ENCODE measurements around the gene KIF3A. TPM values are rescaled to one million over a fixed set of nuclear protein-coding genes. Genes with fewer than 3 reads are reported as not detected.

KIF3A gene
- total RNA-seq, 1 experiment from 2014 or later = 6.7 TPM

DNA sequence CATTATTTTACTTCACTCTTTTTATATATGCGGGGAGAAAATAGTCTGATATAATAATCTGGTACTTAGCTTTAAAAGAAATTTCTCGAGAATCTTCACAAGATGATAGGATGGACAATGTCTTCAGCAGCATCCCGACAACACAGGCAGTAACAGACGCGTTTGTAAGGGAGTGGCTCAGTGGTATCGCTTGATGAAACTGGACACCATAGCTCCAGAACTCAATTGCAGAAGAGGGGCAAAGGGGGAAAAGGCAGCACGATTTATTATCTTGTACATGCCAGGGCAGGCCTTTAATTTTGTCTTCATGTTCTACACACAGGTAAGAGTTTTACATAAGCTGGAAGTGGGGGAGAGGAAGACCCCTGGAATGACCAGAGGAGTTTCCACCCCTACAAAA lies 47.8 kb downstream of the KIF3A start:
- in situ Hi-C loops (cut with HindIII; ENCODE audit: low pct_unique_long_range_greater_than_20kb, low sequenced_read_pairs) = no loop called here
- DNase-seq (ENCODE audit: low read depth, low spot score) = no peak

DNA sequence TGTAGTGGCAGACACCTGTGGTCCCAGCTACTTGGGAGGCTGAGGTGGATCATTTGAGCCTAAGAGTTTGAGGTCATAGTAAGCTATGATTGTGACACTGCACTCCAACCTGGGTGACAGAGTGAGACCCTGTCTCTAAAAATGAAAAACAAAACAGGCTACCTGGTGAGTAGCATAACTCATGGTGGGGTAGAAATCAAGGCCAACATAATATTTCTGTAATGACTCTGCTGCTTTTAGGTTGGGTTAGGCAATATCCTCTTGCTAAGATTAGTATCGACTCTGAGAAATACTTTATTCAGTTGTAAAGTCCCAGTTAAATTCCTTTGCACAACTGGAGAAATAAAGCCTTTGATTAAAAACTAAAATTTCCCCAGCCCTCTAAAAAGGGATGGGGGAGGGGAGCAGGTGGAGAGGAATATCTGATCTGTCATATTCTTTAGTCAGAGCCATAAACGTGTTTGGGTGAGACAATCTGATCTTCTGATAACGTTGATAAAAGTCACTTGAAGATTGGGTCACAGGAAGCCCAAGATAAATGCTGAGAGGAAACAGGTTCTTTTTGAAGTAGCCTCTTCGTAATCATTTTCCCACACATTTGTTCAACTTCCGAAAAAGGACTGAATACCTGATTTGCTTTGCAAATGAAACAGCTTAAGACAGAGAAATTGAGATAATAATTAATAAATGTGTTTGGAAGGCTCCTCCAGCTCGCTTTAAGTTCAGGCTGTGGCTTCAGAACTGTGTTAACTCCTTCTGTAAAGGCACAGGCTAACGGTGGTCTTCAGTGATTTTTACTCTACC lies 48.6 kb downstream of the KIF3A start:
- in situ Hi-C loops (cut with HindIII; ENCODE audit: low pct_unique_long_range_greater_than_20kb, low sequenced_read_pairs) = no loop called here
- DNase-seq (ENCODE audit: low read depth, low spot score) = no peak

DNA sequence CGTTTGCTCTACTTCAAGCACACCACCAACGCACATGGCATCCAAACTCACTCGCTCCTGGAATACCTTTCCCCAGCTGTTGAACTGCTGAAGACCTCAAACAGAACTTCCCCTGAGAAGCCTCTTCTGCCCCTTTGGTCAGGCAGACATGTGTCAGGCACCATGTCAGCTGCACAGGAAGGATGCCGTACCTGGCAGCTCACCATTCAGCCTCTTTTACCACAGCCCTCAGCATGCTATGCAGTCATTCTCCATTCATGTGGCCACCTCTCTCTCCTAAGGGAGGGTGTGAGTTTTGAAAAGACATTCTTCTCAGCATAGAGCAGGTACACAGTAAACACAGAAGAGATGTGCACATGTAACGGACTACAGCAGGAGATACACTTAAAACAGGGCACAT lies 49.4 kb downstream of the KIF3A start:
- in situ Hi-C loops (cut with HindIII; ENCODE audit: low pct_unique_long_range_greater_than_20kb, low sequenced_read_pairs) = no loop called here
- no peak for DNase-seq (ENCODE audit: low read depth, low spot score)

- in situ Hi-C loops (cut with HindIII; ENCODE audit: low pct_unique_long_range_greater_than_20kb, low sequenced_read_pairs) = no loop called here
Observed at GRCh38 chr5:132686193-132686592, 51.2 kb downstream of the KIF3A start.

DNA sequence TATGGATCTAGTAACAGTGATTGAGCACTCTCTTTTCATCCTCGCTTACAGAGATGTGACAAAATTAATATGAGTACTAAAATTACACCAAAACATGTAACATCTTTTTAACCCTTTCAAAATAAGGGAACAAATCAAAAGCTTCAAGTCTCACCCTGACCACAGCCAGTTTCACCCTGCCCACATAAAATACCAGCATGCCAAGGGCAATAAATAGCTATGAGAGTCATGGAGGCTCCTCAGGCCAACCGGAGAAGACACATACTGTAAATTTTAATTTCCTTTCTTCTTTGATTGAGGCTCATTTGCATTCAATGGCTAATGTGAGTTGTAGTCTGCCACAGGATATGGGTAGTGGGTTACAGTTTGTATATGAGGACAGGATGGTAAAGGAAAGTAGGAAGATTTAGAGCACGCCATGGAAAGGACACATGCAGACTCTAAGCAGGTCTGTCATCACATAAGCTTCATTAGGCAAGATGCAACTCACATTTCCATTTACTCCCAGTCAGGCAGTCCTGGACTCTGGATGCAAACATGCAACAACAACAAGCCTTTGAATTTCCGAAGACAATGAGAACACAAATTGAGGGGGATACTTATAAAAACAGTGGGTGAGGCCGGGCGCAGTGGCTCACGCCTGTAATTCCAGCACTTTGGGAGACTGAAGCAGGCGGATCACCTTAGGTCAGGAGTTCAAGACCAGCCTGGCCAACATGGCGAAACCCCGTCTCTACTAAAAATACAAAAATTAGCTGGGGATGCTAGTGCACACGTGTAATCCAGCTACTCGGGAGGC lies 52.2 kb downstream of the KIF3A start:
- DNase-seq (ENCODE audit: low read depth, low spot score) = no peak

More at GRCh38 chr5:132686193-132686592, 51.2 kb downstream of the KIF3A start:
- DNase-seq (ENCODE audit: low read depth, low spot score) = no peak

GRCh38 chr5:132684491-132684890 lies 52.9 kb downstream of the KIF3A start:
- no peak for DNase-seq (ENCODE audit: low read depth, low spot score)
- in situ Hi-C loops (cut with HindIII; ENCODE audit: low pct_unique_long_range_greater_than_20kb, low sequenced_read_pairs) = no loop called here

More for the DNA sequence above, 52.2 kb downstream of the KIF3A start:
- in situ Hi-C loops (cut with HindIII; ENCODE audit: low pct_unique_long_range_greater_than_20kb, low sequenced_read_pairs) = no loop called here

- in situ Hi-C loops (cut with HindIII; ENCODE audit: low pct_unique_long_range_greater_than_20kb, low sequenced_read_pairs) = no loop called here
- DNase-seq (ENCODE audit: low read depth, low spot score) = no peak
Observed at GRCh38 chr5:132681983-132682382, 55.4 kb downstream of the KIF3A start.

DNA sequence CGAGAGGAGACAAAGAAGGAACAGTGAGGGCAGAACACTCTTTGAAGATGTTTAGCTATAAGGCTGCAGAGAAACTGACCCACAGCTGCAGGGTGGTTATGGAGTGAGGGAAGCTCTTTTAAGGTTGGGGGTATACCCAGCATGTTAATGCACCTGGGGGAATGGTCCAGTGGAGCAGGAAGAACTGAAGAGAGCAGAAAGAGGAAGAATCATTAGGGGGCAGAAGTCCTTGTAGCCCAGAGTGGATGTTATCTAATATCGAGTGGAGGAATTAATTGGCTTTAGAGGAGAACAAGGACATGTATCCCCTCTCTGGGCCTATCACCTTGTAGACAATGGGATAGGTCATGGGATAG lies 55.9 kb downstream of the KIF3A start:
- DNase-seq (ENCODE audit: low read depth, low spot score) = no peak
- in situ Hi-C loops (cut with HindIII; ENCODE audit: low pct_unique_long_range_greater_than_20kb, low sequenced_read_pairs) = no loop called here

GRCh38 chr5:132680780-132681475 lies 56.4 kb downstream of the KIF3A start:
- no peak for DNase-seq (ENCODE audit: low read depth, low spot score)
- in situ Hi-C loops (cut with HindIII; ENCODE audit: low pct_unique_long_range_greater_than_20kb, low sequenced_read_pairs) = no loop called here

DNA sequence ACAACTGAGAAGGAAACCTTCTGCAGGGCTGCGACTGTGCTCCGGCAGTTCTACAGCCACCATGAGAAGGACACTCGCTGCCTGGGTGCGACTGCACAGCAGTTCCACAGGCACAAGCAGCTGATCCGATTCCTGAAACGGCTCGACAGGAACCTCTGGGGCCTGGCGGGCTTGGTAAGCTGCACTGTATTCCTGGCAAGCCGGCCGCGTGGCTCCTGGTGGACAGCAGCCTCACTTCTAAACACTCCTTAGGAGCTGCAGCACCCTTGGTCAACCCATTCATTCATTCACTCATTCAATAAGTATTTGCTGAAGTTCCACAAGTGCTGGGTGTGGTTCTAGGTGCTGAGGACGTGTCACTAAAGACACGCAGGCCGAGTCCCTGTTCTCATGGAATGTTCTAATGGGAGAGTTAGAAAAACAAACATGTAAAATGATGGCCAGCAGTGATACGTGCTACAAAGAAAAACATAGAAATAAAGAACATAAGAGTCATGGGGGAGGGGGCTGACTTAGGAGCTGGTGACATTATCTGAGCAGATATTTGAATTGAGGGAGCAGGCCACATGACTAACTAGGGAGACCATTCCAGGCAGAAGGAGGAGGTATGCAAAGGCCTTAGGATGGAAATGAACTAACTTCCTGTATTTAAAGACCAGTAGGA lies 57.5 kb downstream of the KIF3A start:
- in situ Hi-C loops (cut with HindIII; ENCODE audit: low pct_unique_long_range_greater_than_20kb, low sequenced_read_pairs) = no loop called here
- no peak for DNase-seq (ENCODE audit: low read depth, low spot score)

DNA sequence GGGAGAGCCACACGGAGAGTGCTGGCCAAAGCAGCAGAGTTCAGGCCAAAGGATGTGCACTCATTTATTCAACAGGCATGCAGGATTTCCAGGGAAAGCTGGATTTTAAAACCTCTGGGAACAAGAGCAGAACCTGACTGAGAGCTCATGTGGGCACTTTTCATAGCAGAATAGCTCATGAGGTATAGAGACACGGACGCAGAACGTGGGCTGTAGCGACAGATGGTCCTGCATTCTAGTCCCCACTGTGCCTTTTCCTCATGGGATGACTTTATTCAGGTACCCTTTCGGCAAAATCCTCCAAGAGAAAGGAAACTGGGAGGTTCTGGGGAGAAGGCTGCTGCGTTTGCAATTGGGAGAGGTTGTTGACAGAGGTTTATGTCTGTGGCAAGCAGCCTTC lies 58.2 kb downstream of the KIF3A start:
- in situ Hi-C loops (cut with HindIII; ENCODE audit: low pct_unique_long_range_greater_than_20kb, low sequenced_read_pairs) = no loop called here

GRCh38 chr5:132678735-132679134 lies 58.6 kb downstream of the KIF3A start:
- DNase-seq (ENCODE audit: low read depth, low spot score) = no peak
- in situ Hi-C loops (cut with HindIII; ENCODE audit: low pct_unique_long_range_greater_than_20kb, low sequenced_read_pairs) = no loop called here

More for the DNA sequence above, 58.2 kb downstream of the KIF3A start:
- DNase-seq (ENCODE audit: low read depth, low spot score) = no peak

GRCh38 chr5:132677682-132678400 lies 59.5 kb downstream of the KIF3A start:
- DNase-seq (ENCODE audit: low read depth, low spot score) = no peak
- in situ Hi-C loops (cut with HindIII; ENCODE audit: low pct_unique_long_range_greater_than_20kb, low sequenced_read_pairs) = no loop called here

DNA sequence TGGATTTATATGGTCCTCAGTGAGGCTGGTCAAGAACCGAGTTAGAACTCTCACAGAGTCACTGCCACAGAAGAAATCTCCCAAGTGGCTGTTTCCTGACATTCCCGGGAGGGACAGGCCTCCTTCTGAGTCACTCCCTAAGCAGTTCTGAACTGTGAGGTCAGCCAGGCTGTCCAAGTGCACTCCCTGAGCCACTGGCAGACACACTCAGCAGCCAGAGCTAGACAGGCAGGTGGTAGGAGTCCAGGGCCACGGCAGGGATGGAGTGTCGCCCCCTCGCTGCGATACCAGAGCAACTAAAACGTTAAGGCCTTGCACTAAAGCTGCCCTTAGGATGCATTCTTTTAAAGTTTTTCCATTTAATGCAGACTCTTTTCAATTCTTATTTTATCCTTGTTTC lies 60.2 kb downstream of the KIF3A start:
- in situ Hi-C loops (cut with HindIII; ENCODE audit: low pct_unique_long_range_greater_than_20kb, low sequenced_read_pairs) = no loop called here
- peak; percentile 24 for DNase-seq (ENCODE audit: low read depth, low spot score)

DNA sequence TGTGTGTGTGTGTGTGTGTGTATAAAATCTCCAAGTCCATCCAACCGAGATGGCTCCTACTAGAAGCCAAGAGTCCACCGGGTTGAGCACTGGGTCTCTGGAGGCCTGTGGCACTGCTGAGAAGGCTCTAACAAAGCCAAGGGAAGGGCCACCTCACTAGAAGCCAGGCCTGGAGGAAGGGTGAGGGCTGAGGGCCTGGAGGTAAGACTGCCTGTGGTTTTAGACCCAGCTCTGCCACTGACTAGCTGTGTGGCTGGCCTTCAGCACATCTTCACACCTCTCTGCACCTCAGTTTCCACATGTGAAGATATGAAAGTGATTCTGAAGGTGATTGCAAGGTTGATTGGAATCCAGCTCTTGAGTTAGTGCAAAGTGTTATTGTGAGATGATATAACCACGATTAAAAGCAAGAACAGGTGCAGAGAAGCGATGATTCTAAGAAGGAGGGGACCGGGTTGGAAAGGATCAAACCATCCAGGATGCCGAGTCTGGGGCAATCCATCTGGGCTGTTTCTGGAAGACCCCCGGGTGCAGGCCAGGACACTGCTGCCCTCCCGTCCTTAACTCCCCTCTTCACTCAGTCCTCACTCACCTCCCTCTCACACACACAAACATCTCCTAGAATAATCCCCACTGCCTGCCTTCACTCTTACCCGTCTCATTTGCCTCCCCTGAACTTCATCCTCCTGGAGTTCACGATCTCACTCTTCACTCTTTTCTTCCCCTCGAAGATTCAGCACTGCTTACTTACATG lies 61.2 kb downstream of the KIF3A start:
- DNase-seq (ENCODE audit: low read depth, low spot score) = no peak
- in situ Hi-C loops (cut with HindIII; ENCODE audit: low pct_unique_long_range_greater_than_20kb, low sequenced_read_pairs) = no loop called here

DNA sequence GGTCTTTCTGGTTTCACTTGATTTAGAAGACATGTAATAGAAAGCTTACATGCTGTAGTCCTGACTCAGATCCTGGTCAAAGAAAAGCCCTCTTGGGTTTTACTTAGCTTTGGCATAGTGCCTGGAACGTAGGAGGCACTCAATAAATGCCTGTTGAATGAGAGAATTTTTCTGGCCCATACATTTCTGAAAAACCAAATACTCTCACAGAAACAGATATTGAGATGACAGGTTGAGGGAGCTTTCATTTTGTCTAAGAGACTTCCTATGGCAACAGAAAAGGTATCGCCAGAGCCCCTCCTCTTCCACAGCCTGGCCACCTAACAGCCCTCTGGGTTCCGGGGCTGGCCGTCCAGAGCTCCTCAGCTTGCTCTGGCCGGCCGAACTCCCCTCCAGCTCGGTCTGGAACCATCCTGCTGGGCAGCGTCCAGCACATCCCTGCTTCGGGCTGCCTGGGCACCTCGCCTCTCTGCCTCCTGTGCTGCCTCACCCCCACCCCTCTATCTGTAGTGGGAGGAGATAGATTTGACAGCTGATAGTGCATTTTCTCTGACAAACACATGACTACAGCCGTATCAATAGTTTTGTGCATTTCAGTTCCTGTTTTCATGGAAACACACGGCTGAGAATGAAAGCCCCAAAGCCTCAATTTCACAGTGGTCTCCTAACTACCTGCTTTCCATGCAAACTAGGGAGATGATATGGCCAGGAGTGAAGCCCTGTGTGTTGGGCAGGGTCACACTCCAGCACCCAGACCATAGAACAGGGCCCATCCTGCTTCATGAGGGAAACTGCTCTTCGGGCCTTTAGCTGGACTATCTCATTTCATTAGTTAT lies 62.5 kb downstream of the KIF3A start:
- DNase-seq (ENCODE audit: low read depth, low spot score) = no peak
- in situ Hi-C loops (cut with HindIII; ENCODE audit: low pct_unique_long_range_greater_than_20kb, low sequenced_read_pairs) = no loop called here
